ENCODE data around the gene ZNF710. TPM values are rescaled to one million over a fixed set of nuclear protein-coding genes. Genes with fewer than 3 reads are reported as not detected.

ZNF710 gene
- polyA plus RNA-seq, 1 of the 3 experiments (the other 2 are of a cell fraction) = 2.7 TPM

DNA sequence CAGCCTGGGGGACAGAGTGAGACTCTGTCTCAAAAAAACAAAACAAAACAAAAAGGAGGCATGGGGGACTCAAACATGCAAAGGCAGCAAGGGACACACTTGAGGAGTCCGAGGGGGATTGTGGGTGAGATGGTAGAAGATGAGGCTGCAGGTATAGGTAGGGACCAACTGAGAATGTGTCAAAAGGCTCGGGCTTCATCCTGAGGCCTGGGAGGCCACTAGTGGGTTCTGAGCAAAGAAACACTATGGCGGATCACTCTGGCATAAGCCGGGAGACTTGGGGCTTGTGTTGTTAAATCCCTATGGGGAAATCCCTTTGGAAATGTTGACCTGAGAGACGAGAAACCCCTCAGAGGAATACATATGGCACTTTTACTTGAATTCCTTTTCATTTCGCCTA, 21.2 kb downstream of the ZNF710 start (continued):
- TF ChIP-seq SIN3A (IDR thresholded peaks at IDR 0.05; ENCODE audit: borderline replicate concordance, low read depth, low read length) (no peak), EZH2phosphoT487 (IDR thresholded peaks at IDR 0.05; ENCODE audit: borderline replicate concordance, low read depth) (no peak), FOXJ3 (CRISPR knock-in tag; IDR thresholded peaks at IDR 0.05) (no peak), GABPA (IDR thresholded peaks at IDR 0.05; ENCODE audit: low read depth) (no peak), NFIC (IDR thresholded peaks at IDR 0.05; ENCODE audit: borderline replicate concordance) (no peak)

DNA sequence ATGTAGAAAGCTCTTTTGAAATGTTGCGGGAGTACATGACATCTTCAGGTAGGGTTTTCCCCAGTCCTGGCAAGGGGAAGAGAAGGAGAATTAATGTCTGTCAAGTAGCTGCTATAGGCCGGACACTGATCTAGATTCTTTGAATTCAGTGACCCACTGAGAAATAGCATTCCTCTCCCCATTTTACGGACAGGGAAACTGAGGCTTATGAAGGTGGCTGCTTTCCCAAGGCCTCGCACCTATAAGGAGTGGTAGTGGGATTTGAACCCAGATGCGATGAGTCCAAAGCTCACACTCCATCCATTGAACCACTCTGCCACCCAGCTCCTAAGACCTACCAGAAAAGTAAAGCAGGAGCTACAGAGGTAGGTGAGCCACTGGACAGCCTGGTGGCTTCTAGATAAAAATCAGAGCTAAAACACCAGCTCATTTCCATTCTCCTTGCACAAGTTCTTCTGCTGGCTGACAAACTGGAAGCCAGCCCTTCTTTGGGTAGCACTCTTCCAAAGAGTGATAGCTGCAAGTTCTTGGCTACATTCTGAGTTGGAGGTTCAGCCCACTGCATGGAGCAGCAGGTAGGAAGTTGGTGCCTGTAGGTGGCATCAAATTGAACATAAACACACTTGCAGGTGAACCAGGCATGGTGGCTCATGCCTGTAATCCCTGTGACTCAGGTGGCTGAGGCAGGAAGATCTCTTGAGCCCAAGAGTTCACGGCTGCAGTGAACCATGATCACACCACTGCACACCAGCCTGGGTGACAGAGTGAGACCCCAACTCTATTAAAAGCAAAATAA, 22.0 kb downstream of the ZNF710 start:
- CTCF ChIA-PET = interaction anchor here (1.3 to 1.7 kb wide), 2 partner anchors 39 to 49 kb away, joined by 3 to 5 read pairs; no protein-coding TSS in a partner anchor
- POLR2A ChIA-PET = interaction anchor here (0.7 kb wide), 1 partner anchor 19 kb away, joined by 4 read pairs; no protein-coding TSS in a partner anchor
- Histone ChIP-seq H2AFZ (ENCODE audit: low read depth) (no peak overlapping the region), H3K9me3 (no peaks in the 10 kb centered on the region), H3K9ac (no peak overlapping the region), H3K36me3 (replicated peaks in 1 of 2; ENCODE audit: control insufficient read depth in 1 of 2, insufficient read depth in 2 of 2, low read length in 1 of 2) (peaks cover 0 to 4% of the 10 kb centered on the region in 2 experiments), H3K9me2 (no peaks in the 10 kb centered on the region), H3K27ac (ENCODE audit: low read depth in 2 of 2, low read length in 1 of 2) (no peak overlapping the region), H3K4me3 (ENCODE audit: low read depth in 2 of 2, low read length in 1 of 2) (no peak overlapping the region), H4K20me1 (ENCODE audit: insufficient read depth) (no peaks in the 10 kb centered on the region), H3K27me3 (ENCODE audit: insufficient read depth) (no peaks in the 10 kb centered on the region), H3F3A (replicated peaks; ENCODE audit: insufficient read depth) (no peaks in the 10 kb centered on the region), H3K4me1 (ENCODE audit: control insufficient read depth in 1 of 2, insufficient read depth in 2 of 2, low read depth in 1 of 2, low read length in 1 of 2) (no peaks in the 10 kb centered on the region), H3K4me2 (no peak overlapping the region), H3K79me2 (ENCODE audit: insufficient read depth) (peaks cover 6% of the 10 kb centered on the region; the same call in 1 of the 2 replicates)
- 86% methylated on average over 6 of the region's 6 CpGs for WGBS (ENCODE audit: low lambda C conversion rate)
- DNase-seq = no peak
- TF ChIP-seq RAD21 (IDR thresholded peaks at IDR 0.05; ENCODE audit: low read length) (no peak), RXRA (IDR thresholded peaks at IDR 0.05; ENCODE audit: borderline replicate concordance, low read depth) (no peak), FOXM1 (IDR thresholded peaks at IDR 0.05; ENCODE audit: low read depth) (no peak), SIN3A (IDR thresholded peaks at IDR 0.05; ENCODE audit: borderline replicate concordance, low read depth, low read length) (no peak), TEAD4 (IDR thresholded peaks at IDR 0.05; ENCODE audit: borderline replicate concordance, insufficient read depth) (no peak), MXI1 (IDR thresholded peaks at IDR 0.05; ENCODE audit: low read depth, low read length) (no peak), NRF1 (IDR thresholded peaks at IDR 0.05; ENCODE audit: low read depth, low read length) (no peak), YY1 (IDR thresholded peaks at IDR 0.05; ENCODE audit: low read depth) (no peak), JUND (IDR thresholded peaks at IDR 0.05) (no peak)
- TF ChIP-seq, protein P1, sequence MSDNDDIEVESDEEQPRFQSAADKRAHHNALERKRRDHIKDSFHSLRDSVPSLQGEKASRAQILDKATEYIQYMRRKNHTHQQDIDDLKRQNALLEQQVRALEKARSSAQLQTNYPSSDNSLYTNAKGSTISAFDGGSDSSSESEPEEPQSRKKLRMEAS (IDR thresholded peaks at IDR 0.05; ENCODE audit: low read depth) = no peak

DNA sequence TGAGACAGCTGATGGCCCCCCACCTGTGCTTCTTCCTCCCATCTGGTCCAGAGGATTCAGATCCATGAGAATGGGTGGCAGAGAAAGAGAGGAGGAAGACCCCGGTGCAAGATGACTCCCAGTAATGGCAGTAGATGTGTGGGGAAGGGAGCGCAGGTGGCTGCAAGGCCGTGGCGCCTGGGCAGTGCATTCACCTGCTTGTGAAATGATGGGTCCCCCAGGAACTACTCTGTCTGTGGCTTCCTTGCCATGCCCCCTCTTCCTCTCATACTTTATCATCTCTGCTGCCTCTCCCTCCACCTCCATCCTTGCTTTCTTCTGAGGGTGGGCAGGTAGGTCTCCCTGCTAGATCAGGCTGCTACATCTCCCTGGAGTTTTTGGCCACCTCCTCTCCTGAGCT, 23.3 kb downstream of the ZNF710 start:
- ChIA-PET CTCF (interaction anchor here (1.7 kb wide), 1 partner anchor 48 kb away, joined by 3 read pairs; no protein-coding TSS in a partner anchor), POLR2A (no interaction called here)
- WGBS (ENCODE audit: low lambda C conversion rate) = 94% methylated on average over 4 of the region's 4 CpGs
- no peaks in the 10 kb centered on the region for H3K27me3 ChIP-seq (ENCODE audit: insufficient read depth)
- peaks cover 0 to 5% of the 10 kb centered on the region in 2 experiments for H3K36me3 ChIP-seq (replicated peaks in 1 of 2; ENCODE audit: control insufficient read depth in 1 of 2, insufficient read depth in 2 of 2, low read length in 1 of 2)
- H3K79me2 ChIP-seq (ENCODE audit: insufficient read depth) = no peaks in the 10 kb centered on the region
- no peak overlapping the region for H3K4me3 ChIP-seq (ENCODE audit: low read depth in 2 of 2, low read length in 1 of 2)
- no peak overlapping the region for H3K27ac ChIP-seq (ENCODE audit: low read depth in 2 of 2, low read length in 1 of 2)
- no peaks in the 10 kb centered on the region for H3K4me1 ChIP-seq (ENCODE audit: control insufficient read depth in 1 of 2, insufficient read depth in 2 of 2, low read depth in 1 of 2, low read length in 1 of 2)
- no peak overlapping the region for H3K9ac ChIP-seq
- H3F3A ChIP-seq (replicated peaks; ENCODE audit: insufficient read depth) = no peaks in the 10 kb centered on the region
- no peak overlapping the region for H3K4me2 ChIP-seq
- DNase-seq = no peak
- no peaks in the 10 kb centered on the region for H3K9me2 ChIP-seq
- H3K9me3 ChIP-seq = no peaks in the 10 kb centered on the region
- no peak overlapping the region for H2AFZ ChIP-seq (ENCODE audit: low read depth)
- no peaks in the 10 kb centered on the region for H4K20me1 ChIP-seq (ENCODE audit: insufficient read depth)
- TF ChIP-seq, protein P2, sequence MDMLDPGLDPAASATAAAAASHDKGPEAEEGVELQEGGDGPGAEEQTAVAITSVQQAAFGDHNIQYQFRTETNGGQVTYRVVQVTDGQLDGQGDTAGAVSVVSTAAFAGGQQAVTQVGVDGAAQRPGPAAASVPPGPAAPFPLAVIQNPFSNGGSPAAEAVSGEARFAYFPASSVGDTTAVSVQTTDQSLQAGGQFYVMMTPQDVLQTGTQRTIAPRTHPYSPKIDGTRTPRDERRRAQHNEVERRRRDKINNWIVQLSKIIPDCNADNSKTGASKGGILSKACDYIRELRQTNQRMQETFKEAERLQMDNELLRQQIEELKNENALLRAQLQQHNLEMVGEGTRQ (IDR thresholded peaks at IDR 0.05; ENCODE audit: borderline replicate concordance, low read depth, low read length) = no peak
- TF ChIP-seq, protein P3, sequence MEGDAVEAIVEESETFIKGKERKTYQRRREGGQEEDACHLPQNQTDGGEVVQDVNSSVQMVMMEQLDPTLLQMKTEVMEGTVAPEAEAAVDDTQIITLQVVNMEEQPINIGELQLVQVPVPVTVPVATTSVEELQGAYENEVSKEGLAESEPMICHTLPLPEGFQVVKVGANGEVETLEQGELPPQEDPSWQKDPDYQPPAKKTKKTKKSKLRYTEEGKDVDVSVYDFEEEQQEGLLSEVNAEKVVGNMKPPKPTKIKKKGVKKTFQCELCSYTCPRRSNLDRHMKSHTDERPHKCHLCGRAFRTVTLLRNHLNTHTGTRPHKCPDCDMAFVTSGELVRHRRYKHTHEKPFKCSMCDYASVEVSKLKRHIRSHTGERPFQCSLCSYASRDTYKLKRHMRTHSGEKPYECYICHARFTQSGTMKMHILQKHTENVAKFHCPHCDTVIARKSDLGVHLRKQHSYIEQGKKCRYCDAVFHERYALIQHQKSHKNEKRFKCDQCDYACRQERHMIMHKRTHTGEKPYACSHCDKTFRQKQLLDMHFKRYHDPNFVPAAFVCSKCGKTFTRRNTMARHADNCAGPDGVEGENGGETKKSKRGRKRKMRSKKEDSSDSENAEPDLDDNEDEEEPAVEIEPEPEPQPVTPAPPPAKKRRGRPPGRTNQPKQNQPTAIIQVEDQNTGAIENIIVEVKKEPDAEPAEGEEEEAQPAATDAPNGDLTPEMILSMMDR (IDR thresholded peaks at IDR 0.05) = no peak
- TF ChIP-seq, protein P4, sequence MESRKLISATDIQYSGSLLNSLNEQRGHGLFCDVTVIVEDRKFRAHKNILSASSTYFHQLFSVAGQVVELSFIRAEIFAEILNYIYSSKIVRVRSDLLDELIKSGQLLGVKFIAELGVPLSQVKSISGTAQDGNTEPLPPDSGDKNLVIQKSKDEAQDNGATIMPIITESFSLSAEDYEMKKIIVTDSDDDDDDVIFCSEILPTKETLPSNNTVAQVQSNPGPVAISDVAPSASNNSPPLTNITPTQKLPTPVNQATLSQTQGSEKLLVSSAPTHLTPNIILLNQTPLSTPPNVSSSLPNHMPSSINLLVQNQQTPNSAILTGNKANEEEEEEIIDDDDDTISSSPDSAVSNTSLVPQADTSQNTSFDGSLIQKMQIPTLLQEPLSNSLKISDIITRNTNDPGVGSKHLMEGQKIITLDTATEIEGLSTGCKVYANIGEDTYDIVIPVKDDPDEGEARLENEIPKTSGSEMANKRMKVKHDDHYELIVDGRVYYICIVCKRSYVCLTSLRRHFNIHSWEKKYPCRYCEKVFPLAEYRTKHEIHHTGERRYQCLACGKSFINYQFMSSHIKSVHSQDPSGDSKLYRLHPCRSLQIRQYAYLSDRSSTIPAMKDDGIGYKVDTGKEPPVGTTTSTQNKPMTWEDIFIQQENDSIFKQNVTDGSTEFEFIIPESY (IDR thresholded peaks at IDR 0.05; ENCODE audit: borderline replicate concordance, low read depth) = no peak
- TF ChIP-seq YY1 (IDR thresholded peaks at IDR 0.05; ENCODE audit: low read depth) = no peak
- TF ChIP-seq EZH2phosphoT487 (IDR thresholded peaks at IDR 0.05; ENCODE audit: borderline replicate concordance, low read depth) = no peak
- no peak for TF ChIP-seq GABPA (IDR thresholded peaks at IDR 0.05; ENCODE audit: low read depth)
- no peak for TF ChIP-seq POLR2AphosphoS5 (IDR thresholded peaks at IDR 0.05; ENCODE audit: low read depth, low read length)
- TF ChIP-seq RXRA (IDR thresholded peaks at IDR 0.05; ENCODE audit: borderline replicate concordance, low read depth) = no peak
